GM12878 (cell line): ENCODE measurements around the gene TUBGCP2. TPM values are rescaled to one million over a fixed set of nuclear protein-coding genes. Genes with fewer than 3 reads are reported as not detected.

Source experiments
- ATAC-seq: fragments of 200-7000 bp; cut with Tn5 transposase; 3 replicates; pipeline ENCODE4 v1.9.1; 2020; ENCODE audit warnings: mild to moderate bottlenecking, moderate library complexity
- BruUV-seq: library from RNA; stranded (reverse); fragments of 400-500 nt; replicated peaks from 2 replicates; lab custom pipeline; 2021; lab: Mats Ljungman, UMichigan
- CTCF ChIA-PET: fragments of 300-600 bp; sonication (Branson Sonifier 250); formaldehyde crosslinking; extraction: SDS; loops from one replicate; lab custom pipeline; 2021; ENCODE audit warnings: inconsistent platforms; lab: Yijun Ruan, JAX
- POLR2A ChIA-PET: fragments of 350-600 bp; formaldehyde crosslinking; extraction: SDS; loops from one replicate; lab custom pipeline; 2021; ENCODE audit warnings: inconsistent platforms; lab: Charles Lee
- RAD21 ChIA-PET: fragments of 300-600 bp; sonication (Branson Sonifier 250); formaldehyde crosslinking; loops from one replicate; lab custom pipeline; 2023; ENCODE audit warnings: antibody characterized with exemption; ENCODE audit not compliant: unreplicated experiment; lab: Charles Lee
- SMC1A ChIA-PET: fragments of 300-600 bp; sonication (Branson Sonifier 250); formaldehyde crosslinking; loops from one replicate; lab custom pipeline; 2023; ENCODE audit not compliant: unreplicated experiment, uncharacterized antibody; lab: Charles Lee
- DNase-seq: peaks from one replicate; pipeline ENCODE4 v3.0.0-alpha.2; 2011; ENCODE audit warnings: low read depth, low spot score
- FAIRE-seq: peaks from 3 replicates; lab custom pipeline; 2011; peaks lifted over from hg19 to GRCh38; lab: Jason Lieb, UNC
- H2AFZ ChIP-seq: 2 replicates; pipeline ENCODE4 v1.6.0; 2011; ENCODE audit warnings: low read depth, low read length, control low read depth; ENCODE audit not compliant: control insufficient read depth
- H3K27ac ChIP-seq: 2 replicates; pipeline ENCODE4 v1.5.1; 2011; ENCODE audit warnings: control low read depth; ENCODE audit not compliant: control insufficient read depth, insufficient read depth
- H3K27me3 ChIP-seq, 2 experiments: replicated peaks in 1 of 2; 2 replicates each; pipeline versions ENCODE4 v1.6.0 to v1.6.1; 2011; ENCODE audit warnings: low read length in 1 of 2; ENCODE audit not compliant: control insufficient read depth in 2 of 2, insufficient read depth in 2 of 2
- H3K36me3 ChIP-seq, 2 experiments: 2 replicates each; pipeline ENCODE4 v1.5.1; 2011; ENCODE audit warnings: low read length in 1 of 2; ENCODE audit not compliant: control insufficient read depth in 2 of 2, insufficient read depth in 2 of 2
- H3K4me1 ChIP-seq: 2 replicates; pipeline ENCODE4 v1.6.1; 2011; ENCODE audit warnings: mild to moderate bottlenecking, low read length, moderate library complexity, mixed read lengths; ENCODE audit not compliant: control insufficient read depth, insufficient read depth
- H3K4me2 ChIP-seq: 2 replicates; pipeline ENCODE4 v1.6.0; 2011; ENCODE audit warnings: control low read depth; ENCODE audit not compliant: control insufficient read depth, insufficient read depth
- H3K4me3 ChIP-seq: fragments of 200-600 bp; sonication (generic); 2 replicates; pipeline ENCODE4 v1.5.1; 2016
- H3K79me2 ChIP-seq: 2 replicates; pipeline ENCODE4 v1.6.0; 2011; ENCODE audit warnings: low read length; ENCODE audit not compliant: control insufficient read depth, insufficient read depth
- H3K9ac ChIP-seq: 2 replicates; pipeline ENCODE4 v1.8.0; 2011; ENCODE audit warnings: low read length, control low read depth, mixed read lengths; ENCODE audit not compliant: control insufficient read depth, insufficient read depth
- H3K9me3 ChIP-seq: replicated peaks from 3 replicates; pipeline ENCODE4 v1.5.1; 2011; ENCODE audit warnings: mild to moderate bottlenecking, low read length; ENCODE audit not compliant: control insufficient read depth, insufficient read depth
- H4K20me1 ChIP-seq: 2 replicates; pipeline ENCODE4 v1.6.0; 2011; ENCODE audit not compliant: control insufficient read depth, insufficient read depth
- HDAC6 ChIP-seq: fragments of 200-600 bp; sonication (generic); IDR thresholded peaks from one replicate; pipeline ENCODE4 v1.8.0; 2017; ENCODE audit warnings: antibody characterized with exemption; ENCODE audit not compliant: unreplicated experiment
- HDGF ChIP-seq: fragments of 450-650 bp; IDR thresholded peaks from 2 replicates; pipeline ENCODE4 v1.6.1; 2016; ENCODE audit warnings: antibody characterized with exemption
- HSF1 ChIP-seq: fragments of 150-350 bp; IDR thresholded peaks from 2 replicates; pipeline ENCODE4 v1.6.1; 2014; ENCODE audit warnings: mild to moderate bottlenecking, low read depth, low read length
- MEF2B ChIP-seq: fragments of 450-650 bp; IDR thresholded peaks from 2 replicates; pipeline ENCODE4 v1.6.1; 2018; ENCODE audit warnings: mild to moderate bottlenecking, moderate library complexity; ENCODE audit not compliant: partially characterized antibody, poor library complexity, severe bottlenecking
- RAD51 ChIP-seq: fragments of 450-650 bp; IDR thresholded peaks from 2 replicates; pipeline ENCODE4 v1.6.1; 2016; ENCODE audit warnings: moderate library complexity, mild to moderate bottlenecking, inconsistent platforms
- STAT3 ChIP-seq: IDR thresholded peaks from 2 replicates; pipeline ENCODE4 v1.6.1; 2011; ENCODE audit warnings: low read depth, low read length, improper control_type of control experiment
- TBL1XR1 ChIP-seq: IDR thresholded peaks from 2 replicates; pipeline ENCODE4 v1.6.1; 2012; ENCODE audit warnings: low read depth, low read length, improper control_type of control experiment
- TCF7 ChIP-seq: IDR thresholded peaks from 2 replicates; pipeline ENCODE4 v1.6.1; 2014; ENCODE audit warnings: antibody characterized with exemption, borderline replicate concordance
- YY1 ChIP-seq: IDR thresholded peaks from 2 replicates; pipeline ENCODE4 v1.6.1; 2011; ENCODE audit warnings: low read depth, mild to moderate bottlenecking, low read length
- ZNF217 ChIP-seq: fragments of 450-650 bp; IDR thresholded peaks from 2 replicates; pipeline ENCODE4 v1.6.1; 2017; ENCODE audit warnings: antibody characterized with exemption, mild to moderate bottlenecking
- WGBS: methylation state at CpG from one replicate; pipeline ENCODE4 v1.1.6; 2016; ENCODE audit warnings: low lambda C conversion rate; ENCODE audit not compliant: insufficient replicate concordance, insufficient coverage; ENCODE audit errors: missing lambda C conversion rate; 5-methylcytosine and 5-hydroxymethylcytosine counted together
- in situ Hi-C: fragments of 300-500 bp; cut with MboI; formaldehyde crosslinking; loops from 9 replicates; pipeline ENCODE4 v1.14.3; 2018; ENCODE audit warnings: mixed read lengths
- intact Hi-C: fragments of 100-400 bp; cut with micrococcal nuclease; formaldehyde crosslinking; loops from one replicate; pipeline ENCODE4 v1.14.2; 2022; ENCODE audit not compliant: unreplicated experiment
- polyA plus RNA-seq, 11 experiments: library from polyadenylated mRNA; depleted of rRNA in 4 of 11; unstranded in 6 of 11; stranded (reverse) in 5 of 11; fragments of >200 nt; fragmentation: Nextera tagmentation in 4 of 11; fragmentation: Illumina TruSeq in 1 of 11; extraction: Ambion mirVana in 4 of 11; extraction: Trizol in 1 of 11; gene quantifications; 1 replicate in 1 of 11; 2 replicates in 10 of 11; pipeline versions ENCODE4 v1.2.1 to v1.2.3, GENCODE V29; 2011 to 2016; ENCODE audit warnings: inconsistent platforms in 2 of 11, missing spikeins in 2 of 11, low read depth in 1 of 11
- total RNA-seq, 4 experiments: library from RNA; depleted of rRNA in 3 of 4; stranded (reverse); fragments of >200 nt in 3 of 4; fragmentation: Illumina TruSeq in 1 of 4; extraction: Trizol in 1 of 4; gene quantifications; 2 replicates each; pipeline versions ENCODE4 v1.2.1 to v1.2.3, GENCODE V29; 2013 to 2021
- TF ChIP-seq, protein P1 (sequence below): fragments of 450-650 bp; formaldehyde crosslinking; IDR thresholded peaks from 2 replicates; pipeline ENCODE4 v1.5.0; 2022; ENCODE audit warnings: mild to moderate bottlenecking, missing genetic modification characterization

TUBGCP2 gene
- total and polyA plus RNA-seq, 10 of the 15 experiments (the other 5 are each of a cell fraction or from before 2014, with no cell fraction given) = 4.8 to 47.1 (median 34.7) TPM

GRCh38 chr10:133303206-133303605, 5.5 kb downstream of the TUBGCP2 start:
- H3K9me3 ChIP-seq = no peaks in the 10 kb centered on the region
- H3K4me3 ChIP-seq = no peak overlapping the region
- H3K27me3 ChIP-seq = no peaks in the 10 kb centered on the region
- H3K4me1 ChIP-seq = peaks cover 16% of the 10 kb centered on the region
- no peak for TF ChIP-seq ZNF217
- TF ChIP-seq HSF1 = no peak
- TF ChIP-seq STAT3 = no peak
- no peak for TF ChIP-seq YY1
- TF ChIP-seq TBL1XR1 = no peak
- no peak for TF ChIP-seq TCF7
- TF ChIP-seq RAD51 = no peak
- TF ChIP-seq HDGF = no peak
- TF ChIP-seq, protein P1, sequence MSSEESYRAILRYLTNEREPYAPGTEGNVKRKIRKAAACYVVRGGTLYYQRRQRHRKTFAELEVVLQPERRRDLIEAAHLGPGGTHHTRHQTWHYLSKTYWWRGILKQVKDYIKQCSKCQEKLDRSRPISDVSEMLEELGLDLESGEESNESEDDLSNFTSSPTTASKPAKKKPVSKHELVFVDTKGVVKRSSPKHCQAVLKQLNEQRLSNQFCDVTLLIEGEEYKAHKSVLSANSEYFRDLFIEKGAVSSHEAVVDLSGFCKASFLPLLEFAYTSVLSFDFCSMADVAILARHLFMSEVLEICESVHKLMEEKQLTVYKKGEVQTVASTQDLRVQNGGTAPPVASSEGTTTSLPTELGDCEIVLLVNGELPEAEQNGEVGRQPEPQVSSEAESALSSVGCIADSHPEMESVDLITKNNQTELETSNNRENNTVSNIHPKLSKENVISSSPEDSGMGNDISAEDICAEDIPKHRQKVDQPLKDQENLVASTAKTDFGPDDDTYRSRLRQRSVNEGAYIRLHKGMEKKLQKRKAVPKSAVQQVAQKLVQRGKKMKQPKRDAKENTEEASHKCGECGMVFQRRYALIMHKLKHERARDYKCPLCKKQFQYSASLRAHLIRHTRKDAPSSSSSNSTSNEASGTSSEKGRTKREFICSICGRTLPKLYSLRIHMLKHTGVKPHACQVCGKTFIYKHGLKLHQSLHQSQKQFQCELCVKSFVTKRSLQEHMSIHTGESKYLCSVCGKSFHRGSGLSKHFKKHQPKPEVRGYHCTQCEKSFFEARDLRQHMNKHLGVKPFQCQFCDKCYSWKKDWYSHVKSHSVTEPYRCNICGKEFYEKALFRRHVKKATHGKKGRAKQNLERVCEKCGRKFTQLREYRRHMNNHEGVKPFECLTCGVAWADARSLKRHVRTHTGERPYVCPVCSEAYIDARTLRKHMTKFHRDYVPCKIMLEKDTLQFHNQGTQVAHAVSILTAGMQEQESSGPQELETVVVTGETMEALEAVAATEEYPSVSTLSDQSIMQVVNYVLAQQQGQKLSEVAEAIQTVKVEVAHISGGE = no peak
- no peak for TF ChIP-seq HDAC6
- no peak for TF ChIP-seq MEF2B
- no peak overlapping the region for H3K27ac ChIP-seq
- peaks cover 14 to 26% of the 10 kb centered on the region in 2 experiments for H3K36me3 ChIP-seq
- H4K20me1 ChIP-seq = no peaks in the 10 kb centered on the region; the same call in 1 of the 2 replicates
- intact Hi-C loops = no loop called here
- 75% methylated on average over 10 of the region's 10 CpGs for WGBS
- no peak overlapping the region for H3K4me2 ChIP-seq
- ATAC-seq = no peak
- H2AFZ ChIP-seq = no peak overlapping the region
- ChIA-PET SMC1A (interaction anchor here (2.0 kb wide), 1 partner anchor 25 kb away, joined by 5 read pairs; no protein-coding TSS in a partner anchor), CTCF (interaction anchor here (1.2 to 3.3 kb wide), 2 partner anchors 24 to 46 kb away, joined by 3 to 9 read pairs; no protein-coding TSS in a partner anchor), RAD21 (no interaction called here), POLR2A (no interaction called here)
- FAIRE-seq = no peak
- no peak for DNase-seq
- peaks cover 33% of the 10 kb centered on the region for H3K79me2 ChIP-seq
- BruUV-seq = no TSS peak
- in situ Hi-C loops = no loop called here
- H3K9ac ChIP-seq = no peak overlapping the region
